ENCODE data around the gene UNCX.

DNA sequence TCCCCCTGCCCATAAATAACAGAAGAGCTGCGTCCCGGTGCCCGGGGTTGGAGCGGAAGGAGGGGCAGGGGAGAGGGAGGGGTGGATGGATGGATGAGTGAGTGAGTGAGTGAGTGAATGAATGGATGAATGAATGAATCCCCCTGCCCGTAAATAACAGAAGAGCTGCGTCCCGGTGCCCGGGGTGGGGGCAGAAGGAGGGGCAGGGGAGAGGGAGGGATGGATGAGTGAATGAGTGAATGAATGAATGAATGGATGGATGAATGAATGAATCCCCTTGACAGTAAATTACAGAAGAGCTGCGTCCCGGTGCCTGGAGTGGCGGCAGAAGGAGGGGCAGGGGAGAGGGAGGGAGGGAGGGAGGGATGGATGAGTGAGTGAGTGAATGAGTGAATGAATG is 7.6 kb upstream of the UNCX start:
- no peak for TF ChIP-seq POLR2AphosphoS5 (IDR thresholded peaks at IDR 0.05; ENCODE audit: control insufficient read depth, insufficient read depth, low read depth, low read length)
- TF ChIP-seq NFYB (IDR thresholded peaks at IDR 0.05; ENCODE audit: extremely low read depth, insufficient read length): no peak
- no peak for TF ChIP-seq MYC (IDR thresholded peaks at IDR 0.05; ENCODE audit: low read depth, low read length)
- no peak for TF ChIP-seq MYC (CRISPR knock-in tag; IDR thresholded peaks at IDR 0.05; ENCODE audit: borderline replicate concordance, low read depth)
- TF ChIP-seq, protein P1, sequence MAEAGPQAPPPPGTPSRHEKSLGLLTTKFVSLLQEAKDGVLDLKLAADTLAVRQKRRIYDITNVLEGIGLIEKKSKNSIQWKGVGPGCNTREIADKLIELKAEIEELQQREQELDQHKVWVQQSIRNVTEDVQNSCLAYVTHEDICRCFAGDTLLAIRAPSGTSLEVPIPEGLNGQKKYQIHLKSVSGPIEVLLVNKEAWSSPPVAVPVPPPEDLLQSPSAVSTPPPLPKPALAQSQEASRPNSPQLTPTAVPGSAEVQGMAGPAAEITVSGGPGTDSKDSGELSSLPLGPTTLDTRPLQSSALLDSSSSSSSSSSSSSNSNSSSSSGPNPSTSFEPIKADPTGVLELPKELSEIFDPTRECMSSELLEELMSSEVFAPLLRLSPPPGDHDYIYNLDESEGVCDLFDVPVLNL (CRISPR knock-in tag; IDR thresholded peaks at IDR 0.05; ENCODE audit: low read depth): no peak
